ENCODE measurements around the gene ADAMTSL1.

The ADAMTSL1 gene

GRCh38 chr9:18608371-18608770, 134.4 kb downstream of the ADAMTSL1 start:
- no peak for DNase-seq

GRCh38 chr9:18610956-18611355, 137.0 kb downstream of the ADAMTSL1 start:
- DNase-seq, result no peak

GRCh38 chr9:18611971-18612370, 138.0 kb downstream of the ADAMTSL1 start:
- DNase-seq, result no peak

- no peak for DNase-seq
Observed at GRCh38 chr9:18614116-18614515, 140.2 kb downstream of the ADAMTSL1 start.

GRCh38 chr9:18614651-18615050, 140.7 kb downstream of the ADAMTSL1 start:
- DNase-seq, result no peak

GRCh38 chr9:18616976-18617375, 143.0 kb downstream of the ADAMTSL1 start:
- DNase-seq, result no peak

GRCh38 chr9:18617759-18618158, 143.8 kb downstream of the ADAMTSL1 start:
- no peak for DNase-seq

- no peak for DNase-seq
Observed at GRCh38 chr9:18618862-18619261, 144.9 kb downstream of the ADAMTSL1 start.

GRCh38 chr9:18622186-18622836, 148.4 kb downstream of the ADAMTSL1 start:
- DNase-seq, result no peak

- no peak for DNase-seq
Observed at GRCh38 chr9:18623221-18624079, 149.5 kb downstream of the ADAMTSL1 start.

GRCh38 chr9:18626046-18626698, 152.2 kb downstream of the ADAMTSL1 start:
- no peak for DNase-seq

- DNase-seq, result no peak
Observed at GRCh38 chr9:18629136-18629535, 155.2 kb downstream of the ADAMTSL1 start.

- no peak for DNase-seq
Observed at GRCh38 chr9:18632632-18633403, 158.9 kb downstream of the ADAMTSL1 start.

- no peak for DNase-seq
Observed at GRCh38 chr9:18636781-18637180, 162.8 kb downstream of the ADAMTSL1 start.

GRCh38 chr9:18638371-18639249, 164.7 kb downstream of the ADAMTSL1 start:
- DNase-seq, result no peak

GRCh38 chr9:18639911-18640310, 166.0 kb downstream of the ADAMTSL1 start:
- no peak for DNase-seq

- DNase-seq, result no peak
Observed at GRCh38 chr9:18658804-18659705, 185.1 kb downstream of the ADAMTSL1 start.

- no peak for DNase-seq
Observed at GRCh38 chr9:18660001-18660400, 186.0 kb downstream of the ADAMTSL1 start.

GRCh38 chr9:18662320-18662719, 188.4 kb downstream of the ADAMTSL1 start:
- DNase-seq, result no peak

- DNase-seq, result no peak
Observed at GRCh38 chr9:18665947-18666346, 192.0 kb downstream of the ADAMTSL1 start.

GRCh38 chr9:18666348-18666747, 192.4 kb downstream of the ADAMTSL1 start:
- DNase-seq, result no peak
